NOMO-1 treated with dmso at 0.1 percent for 144 hours (cell line): ENCODE measurements around the gene COL5A3.
"Not testable (repeated sequence)": the region's sequence is repeated elsewhere in the genome, so short reads cannot be mapped to it uniquely, and the experiment has no call there.

Experiments
- DNase-seq: peaks from one replicate; lab custom pipeline; 2025; ENCODE audit not compliant: unreplicated experiment; lab: John Stamatoyannopoulos, UW

Gene COL5A3

DNA sequence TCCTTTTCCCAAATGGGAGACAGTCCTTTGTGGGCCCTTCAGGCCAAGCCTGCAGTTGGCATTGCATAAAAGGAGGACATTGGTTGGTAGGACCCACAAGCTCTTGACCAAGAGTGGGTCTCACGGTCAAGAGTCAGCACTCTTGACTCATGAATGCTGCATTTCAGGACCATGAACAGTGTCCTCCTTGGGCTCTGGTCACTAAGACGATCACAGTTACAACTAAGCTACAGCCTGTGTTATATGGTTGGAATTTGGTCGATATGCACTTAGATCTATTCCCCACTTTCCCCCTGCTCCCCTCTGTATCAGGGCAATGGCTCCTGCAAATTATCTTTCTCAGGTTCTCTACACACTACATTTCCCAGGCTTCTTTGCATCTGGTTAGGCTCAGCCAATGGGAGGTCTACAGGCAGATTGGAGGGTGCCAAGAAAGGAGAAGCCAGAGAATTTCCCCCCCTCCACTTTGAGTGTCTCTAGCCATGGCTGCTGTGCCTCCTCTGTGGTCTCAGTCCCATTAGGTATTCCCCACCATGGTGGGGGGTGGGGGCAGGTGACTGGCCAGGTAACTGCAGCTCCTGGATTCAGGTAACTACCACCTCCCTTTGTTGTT is 70.9 kb downstream of the COL5A3 start:
- no peak for DNase-seq

DNA sequence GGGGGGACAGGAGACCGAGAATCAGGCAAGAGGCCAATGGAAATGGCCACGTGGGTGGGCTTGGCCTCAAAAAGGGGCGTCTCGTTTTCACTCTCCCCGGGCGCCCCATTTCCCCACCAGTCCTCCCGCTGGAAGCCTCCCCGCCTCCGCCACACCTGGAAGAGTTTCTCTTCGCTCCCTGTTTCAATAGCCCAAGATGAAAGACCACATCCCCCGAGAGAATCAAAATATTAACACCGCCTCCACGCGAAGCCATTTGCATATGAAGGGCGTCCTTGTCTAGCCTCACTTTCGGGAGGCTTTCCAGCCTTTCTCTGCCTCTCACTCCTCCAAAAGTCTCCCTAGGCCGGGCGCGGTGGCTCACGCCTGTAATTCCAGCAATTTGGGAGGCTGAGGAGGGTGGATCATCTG is 73.3 kb downstream of the COL5A3 start:
- DNase-seq: no peak

DNA sequence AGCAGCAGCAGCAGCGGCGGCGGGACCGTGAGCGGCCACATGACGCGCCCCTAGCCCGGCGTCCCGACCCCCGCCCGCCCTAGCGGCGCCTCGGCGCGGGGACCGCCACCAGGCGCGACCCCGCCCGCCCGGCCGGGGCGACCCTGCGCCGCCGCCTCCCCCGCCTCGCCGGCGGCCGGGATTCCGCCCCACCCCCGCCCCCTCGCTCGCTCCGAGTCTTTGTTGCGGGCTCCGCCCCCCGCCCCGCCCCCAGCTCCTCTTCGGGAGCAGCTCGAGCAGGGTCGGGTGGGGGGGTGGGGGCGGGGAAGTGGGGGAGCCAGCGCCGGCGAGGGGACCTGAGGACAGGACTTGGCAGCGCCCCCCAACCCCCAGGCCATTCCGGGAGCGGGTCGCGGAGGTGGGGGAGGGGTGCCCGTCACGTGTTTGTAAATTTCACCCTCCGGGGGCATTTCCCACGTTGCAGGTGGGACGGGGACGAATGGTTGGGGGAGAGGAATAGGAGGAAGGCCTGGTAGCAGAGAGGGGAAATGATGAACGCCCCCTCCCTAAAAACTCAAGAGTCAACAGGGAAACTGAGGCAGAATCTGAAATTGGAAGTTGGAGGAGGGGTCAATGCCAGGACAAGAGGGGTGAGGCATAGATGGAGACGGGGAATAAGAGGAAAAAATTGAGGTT is 73.8 kb downstream of the COL5A3 start, which contains the start of gene OLFM2:
OLFM2 (minus strand) TSS at position 190 of the 675 bp plus-strand sequence; CDS start at position 41, 149 bp downstream.
- DNase-seq: no peak

DNA sequence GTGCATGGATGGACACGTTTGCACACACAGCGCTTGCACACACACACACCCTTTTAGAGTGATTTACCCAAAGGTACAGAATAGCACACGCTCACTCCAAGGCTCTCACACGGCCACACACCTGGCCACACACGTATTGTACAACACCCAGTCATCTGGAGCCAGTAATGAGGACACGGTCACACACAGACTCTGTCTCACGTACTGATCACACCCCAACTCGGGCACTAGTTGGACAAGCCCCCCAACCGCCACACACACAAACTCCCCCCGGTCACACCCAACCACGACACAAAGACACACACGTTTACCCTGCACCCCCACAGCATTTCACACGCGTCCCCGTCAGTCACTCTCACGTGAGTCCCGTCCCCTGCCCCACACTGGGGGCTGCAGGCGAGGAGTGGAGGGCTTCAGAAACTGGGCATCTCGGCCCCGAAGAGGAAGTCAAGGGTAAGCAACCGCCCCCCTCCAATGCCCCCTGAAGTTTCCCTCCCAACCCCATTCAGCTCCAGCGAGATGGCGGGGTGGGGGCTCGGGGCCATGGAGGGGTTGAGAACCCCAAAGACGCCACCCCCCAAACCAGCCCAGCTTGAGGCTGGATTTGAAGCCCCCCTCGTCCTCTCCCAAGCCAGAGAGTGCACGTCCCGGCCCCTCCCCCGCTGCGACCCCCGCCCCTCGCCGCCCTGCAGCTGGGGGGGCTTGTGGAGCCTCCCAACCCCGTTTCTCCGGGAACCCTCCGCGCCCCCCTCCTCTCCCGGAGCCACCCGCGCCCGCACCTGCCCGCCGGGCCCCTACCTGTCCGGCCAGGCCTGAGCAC is 74.6 kb downstream of the COL5A3 start:
- DNase-seq: no peak

DNA sequence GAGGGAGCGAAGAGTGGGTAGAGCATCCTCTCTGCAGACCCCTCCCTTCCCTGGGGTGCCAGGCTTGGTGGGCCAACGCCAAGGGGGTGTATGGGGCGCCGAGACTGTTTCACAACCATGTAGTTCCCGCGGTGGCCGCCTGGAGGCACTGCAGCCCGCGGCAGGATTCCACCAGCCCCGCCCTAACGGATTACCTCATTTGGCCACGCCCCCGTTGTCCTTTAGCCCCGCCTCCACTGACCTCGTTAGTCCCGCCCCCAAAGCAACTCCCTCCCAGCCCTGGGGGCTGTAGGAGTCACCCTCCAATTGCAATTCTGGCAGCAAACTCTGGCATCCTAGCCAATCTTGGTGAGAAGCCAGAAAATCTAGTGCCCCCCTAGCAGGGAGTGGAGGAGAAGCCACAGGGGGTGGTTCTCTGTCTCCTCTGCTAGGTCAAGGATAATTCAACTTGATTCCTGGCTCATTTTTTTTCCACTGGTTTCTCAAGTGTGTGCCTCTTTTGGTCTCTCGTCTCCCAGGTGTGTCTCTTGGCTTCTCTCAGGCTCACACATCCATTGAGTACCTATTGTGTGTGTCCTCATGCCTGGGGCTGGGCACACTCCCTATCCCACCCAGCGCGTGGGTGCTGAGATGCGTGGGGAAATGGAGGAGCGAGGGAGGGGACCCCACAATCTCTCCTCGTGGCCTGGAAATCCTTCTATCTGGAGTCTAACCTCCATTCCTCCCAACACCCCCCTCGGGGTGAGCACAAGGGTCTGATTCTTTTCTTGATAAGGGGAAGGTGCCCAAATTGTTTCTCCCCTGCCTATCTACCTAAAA is 76.0 kb downstream of the COL5A3 start:
- DNase-seq: no peak

DNA sequence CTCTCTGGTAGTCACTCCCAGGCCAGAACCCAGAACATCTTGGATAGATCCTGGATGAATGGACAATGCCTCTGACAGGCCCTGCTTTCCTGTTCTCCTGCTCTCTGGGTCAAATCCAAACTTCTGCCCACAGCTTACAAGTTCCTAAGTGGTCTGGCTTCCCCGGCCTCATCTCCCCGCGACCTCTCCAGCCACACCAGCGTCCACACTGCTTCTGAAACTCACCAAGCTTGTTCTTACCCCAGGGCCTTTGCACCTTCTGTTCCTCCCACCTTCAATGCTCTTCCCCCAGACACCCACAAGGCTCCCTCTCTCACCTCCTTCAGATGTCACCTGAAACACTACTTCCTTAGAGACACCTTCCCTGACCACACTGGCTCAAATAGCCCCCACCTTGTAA is 77.5 kb downstream of the COL5A3 start:
- DNase-seq: no peak

DNA sequence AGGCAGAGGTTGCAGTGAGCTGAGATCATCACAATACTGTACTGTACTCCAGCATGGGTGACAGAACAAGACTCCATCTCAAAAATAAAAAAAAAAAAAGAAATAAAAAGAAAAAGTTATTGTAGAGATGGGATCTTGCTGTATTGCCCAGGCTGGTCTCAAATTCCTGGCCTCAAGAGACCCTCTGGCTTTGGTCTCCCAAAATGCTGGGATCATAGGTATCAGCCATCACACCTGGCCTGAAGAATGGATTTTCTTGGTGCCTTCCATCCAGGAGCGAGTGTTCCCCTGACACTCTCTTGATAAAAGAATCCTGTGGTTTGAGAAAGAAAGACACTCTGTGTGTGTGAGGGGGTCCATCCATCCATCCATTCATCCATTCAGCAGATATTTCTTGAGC is 78.7 kb downstream of the COL5A3 start:
- no peak for DNase-seq

DNA sequence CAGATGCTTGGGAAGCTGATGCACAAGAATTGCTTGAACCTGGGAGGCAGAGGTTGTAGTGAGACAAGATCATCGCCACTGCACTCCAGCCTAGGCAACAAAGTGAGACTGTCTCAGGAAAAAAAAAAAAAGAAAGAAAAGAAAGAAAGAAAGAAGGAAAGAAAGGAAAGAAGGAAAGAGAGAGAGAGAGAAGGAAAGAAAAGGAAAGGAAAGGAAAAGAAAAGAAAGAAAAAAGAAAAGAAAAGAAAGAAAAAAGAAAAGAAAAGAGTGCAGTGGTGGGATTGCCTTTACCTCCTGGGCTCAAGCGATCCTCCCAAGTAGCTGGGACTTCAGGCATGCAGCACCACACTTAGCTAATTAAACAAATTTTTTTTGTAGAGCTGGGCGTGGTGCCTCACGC is 86.9 kb downstream of the COL5A3 start:
- no peak for DNase-seq

DNA sequence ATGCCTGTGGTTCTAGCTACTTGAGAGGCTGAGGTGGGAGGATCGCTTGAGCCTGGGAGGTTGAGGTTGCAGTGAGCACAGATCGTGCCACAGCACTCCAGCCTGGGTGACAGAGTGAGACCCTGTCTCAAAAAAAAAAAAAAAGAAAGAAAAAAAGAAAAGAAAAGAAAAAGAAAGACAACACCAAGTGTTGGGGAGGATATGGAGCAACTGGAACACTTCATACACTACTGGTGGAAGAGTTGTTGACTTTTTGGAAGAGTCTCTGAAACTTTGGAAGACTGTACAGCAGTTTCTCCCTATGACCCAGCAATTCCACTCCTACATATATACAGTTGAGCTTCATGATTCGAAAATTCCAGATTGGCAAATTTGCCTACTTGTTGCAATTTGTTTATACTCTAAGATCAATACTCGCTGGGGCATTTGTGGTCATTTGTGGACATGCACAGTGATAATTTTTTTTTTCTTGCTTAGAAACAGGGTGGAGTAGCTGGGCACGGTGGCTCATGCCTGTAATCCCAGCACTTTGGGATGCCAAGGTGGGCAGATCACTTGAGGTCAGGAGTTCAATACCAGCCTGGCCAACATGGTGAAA is 87.4 kb downstream of the COL5A3 start:
- DNase-seq: not testable (repeated sequence)

DNA sequence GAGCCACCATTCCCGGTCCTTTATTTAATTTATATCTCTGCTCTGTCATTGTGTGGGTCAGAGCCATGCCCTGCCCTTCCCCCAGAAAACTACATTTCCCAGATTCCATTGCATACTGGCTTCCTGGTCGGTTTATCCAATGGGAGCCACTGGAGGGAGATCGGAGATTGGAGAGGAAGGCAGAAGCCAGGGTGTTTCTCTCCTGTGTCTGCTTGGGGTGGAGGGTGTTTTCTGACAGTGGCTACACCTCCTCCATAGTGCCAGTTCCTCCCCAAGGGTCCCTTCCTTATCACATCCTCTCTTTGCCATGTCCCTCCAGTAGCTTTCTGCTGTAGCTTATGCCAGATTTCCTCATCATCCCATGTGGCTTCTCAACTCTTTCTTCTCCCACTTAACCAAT is 93.0 kb downstream of the COL5A3 start:
- no peak for DNase-seq

DNA sequence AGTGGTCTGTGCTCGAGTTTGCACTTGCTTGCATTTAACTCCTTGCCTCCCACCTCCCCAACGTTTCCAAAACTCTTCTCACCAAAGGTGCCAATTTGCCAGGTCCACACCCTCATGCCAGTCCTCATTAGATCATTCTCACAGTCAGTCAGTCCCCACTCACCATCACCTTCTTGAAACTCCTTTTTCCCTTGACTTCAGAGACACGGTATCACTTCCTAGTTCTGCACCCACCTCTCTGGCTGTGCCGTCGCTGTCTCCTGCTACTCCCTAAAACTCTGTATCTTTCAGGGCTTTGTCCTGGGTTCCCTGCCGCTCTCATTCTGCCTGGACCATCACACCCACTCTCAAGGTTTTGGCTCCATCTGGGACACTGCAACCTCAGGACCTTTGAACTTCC is 93.6 kb downstream of the COL5A3 start:
- DNase-seq: no peak

DNA sequence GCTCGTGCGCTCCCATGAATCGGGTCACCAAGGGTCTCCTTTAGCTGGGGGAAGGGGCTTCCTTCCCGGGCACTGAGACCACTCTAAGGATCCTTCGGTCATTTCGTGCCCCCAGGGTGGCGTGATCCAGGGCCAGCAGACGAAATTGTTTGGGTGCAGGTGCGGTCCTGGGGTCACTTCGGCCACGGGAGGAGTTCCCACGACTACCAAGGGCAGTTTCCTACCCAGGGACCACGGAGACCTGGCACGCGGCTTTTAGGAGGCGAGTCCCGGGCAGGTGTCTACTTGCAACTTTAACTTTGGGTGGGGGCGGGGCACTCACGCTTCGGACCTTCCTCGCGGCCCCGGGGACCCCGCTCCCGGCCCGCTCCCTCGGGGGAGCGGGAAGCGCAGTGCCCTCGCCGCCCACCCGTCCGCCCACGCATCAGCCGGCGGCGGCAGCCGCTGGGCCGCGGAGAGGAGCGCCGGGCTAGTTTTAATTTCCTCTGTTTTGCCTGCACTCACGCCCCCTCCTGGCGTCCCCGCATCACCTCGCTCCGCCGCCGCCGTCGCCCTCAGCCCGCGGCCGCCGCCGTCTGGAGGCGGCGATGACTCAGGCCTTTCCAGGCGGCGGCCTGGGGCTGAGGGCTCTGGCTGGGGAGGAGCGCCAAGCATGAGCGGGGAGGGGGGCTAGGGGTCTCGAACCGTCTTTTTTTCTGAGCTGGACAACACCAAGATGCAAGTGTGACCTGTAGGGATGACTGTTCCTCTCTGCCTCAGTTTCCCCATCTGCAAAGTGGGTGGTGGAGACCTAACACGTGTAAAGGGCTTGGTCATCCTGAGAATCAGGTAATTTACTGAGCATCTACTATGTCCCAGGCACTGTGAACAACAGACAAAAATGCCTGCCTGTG is 95.7 kb downstream of the COL5A3 start:
- peak; percentile 82 for DNase-seq

DNA sequence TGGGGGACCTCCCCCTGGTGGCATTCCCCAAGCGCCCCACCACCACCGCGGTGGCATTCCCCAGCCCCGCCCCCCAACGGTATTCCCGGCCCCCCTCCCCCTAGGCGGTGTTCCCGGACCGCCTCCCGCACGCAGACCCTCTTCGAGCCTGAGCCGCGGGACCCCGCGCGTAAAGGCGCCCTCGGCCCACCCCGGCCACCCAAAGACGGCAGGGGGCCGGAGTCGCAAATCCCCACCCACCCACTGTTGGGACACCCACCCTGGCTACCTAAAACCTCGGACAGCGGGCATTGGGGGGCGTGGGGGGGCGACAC is 96.3 kb downstream of the COL5A3 start:
- no peak for DNase-seq

DNA sequence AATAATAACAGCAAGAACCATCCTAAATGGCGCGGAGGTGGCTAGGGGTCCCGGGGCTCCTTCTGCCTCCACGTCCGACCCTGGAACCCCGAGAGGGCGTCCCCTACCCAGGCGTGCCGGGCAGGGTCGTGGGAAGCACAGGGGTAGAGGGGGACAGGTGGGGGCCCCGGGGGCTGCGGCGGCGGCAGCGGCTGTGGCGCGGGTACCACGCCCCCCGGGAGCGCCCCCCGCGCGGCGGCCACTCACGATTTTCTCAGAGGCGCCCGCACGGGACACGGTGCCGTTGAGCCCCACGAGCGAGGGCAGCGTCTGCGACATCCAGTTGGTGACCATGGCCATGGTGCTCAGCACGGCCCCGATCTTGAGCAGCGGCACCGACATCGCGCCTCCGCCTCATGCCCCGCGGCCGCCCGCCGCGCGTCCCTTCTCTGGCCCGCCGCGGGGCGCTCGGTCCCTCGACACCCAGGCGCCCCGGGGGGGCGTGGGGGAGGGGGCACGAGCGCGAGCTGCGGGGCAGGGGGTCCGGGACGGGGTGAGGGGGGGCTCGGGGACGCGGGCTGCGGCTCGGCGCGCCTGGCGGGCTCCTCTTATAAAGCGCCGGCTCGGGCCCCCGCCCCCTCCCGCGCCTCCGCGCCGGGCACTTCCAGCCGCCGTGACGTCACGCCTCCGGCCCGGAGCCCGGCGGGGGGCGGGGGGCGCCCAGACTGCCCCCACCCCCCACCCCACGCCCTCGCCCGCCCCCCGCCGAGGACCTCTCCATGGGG is 96.9 kb downstream of the COL5A3 start:
- no peak for DNase-seq

DNA sequence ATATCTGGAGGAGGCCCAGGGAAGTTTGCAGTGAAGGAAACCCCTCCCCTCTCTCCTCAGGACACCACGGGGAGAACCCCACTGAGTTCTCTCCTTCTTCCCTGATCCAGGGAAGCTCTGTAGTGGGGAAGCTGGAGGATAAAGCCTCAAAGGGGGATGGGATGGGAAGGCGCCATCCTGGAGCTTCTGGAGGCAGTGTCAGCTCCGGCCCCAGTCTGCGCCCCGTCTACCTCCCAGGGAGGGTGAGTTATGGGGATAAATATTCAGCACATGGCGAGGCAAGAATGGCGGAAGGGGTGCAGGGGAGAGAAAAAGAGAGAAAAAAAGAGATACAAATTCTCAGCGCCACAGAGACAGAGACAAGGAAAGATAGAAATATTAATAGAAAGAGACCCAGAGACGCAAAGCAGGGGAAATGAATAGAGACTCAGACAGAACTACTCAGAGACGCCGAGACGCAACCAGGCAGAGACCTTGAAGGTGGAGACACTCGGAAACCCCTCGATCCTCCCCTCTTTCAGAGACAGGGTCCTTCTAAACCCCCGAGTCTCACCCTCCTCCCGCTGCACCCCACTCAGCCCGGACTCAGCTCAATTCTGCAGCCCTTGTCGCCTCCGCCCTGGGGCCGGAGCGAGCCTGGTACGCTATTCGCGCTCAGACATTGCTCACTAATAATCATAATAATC is 97.6 kb downstream of the COL5A3 start:
- DNase-seq: no peak

DNA sequence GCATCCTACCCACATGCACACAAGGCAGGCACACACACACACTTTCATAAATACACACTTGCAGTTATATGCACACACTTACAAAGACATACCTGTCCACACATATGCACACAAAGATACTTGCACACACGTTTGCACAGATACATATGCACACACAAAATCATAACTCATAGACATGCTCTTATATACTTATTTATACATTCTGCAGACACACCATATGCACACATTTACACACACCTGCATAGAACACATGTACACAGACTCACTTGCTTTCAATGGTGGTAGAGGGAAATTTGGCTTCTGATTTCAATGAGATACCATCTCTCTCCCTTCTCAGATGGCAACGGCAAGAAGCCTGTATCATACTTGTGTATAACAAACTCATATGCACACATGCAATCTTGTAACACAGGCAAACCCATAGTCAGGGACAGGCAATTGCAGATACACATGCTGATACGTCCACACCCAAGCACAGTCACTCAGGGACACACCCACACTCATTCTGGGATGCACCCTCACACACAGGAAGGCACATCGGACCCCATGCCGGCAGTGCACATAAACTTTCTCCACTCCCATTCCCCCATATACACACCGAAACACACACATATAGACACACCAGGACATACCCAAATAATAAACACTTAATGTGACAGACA is 98.6 kb downstream of the COL5A3 start:
- no peak for DNase-seq

DNA sequence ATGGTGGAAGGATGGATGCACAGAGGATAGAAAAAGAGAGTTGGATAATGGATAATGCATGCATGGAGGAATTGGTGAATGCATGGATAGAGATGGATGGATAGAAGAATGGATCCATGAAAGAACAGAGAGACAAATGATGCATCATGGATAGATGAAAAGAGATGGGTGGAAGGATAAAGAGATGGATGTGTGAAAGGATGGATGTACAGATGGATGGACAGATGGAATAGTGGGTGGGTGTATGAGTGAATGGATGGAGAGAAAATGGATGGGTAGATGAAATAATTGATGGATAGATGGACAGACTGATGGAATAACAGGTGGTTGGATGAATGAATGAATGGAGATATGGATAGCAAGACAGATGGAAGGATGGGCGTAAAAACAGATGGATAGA is 99.7 kb downstream of the COL5A3 start:
- DNase-seq: no peak
